GM19193 (cell line): ENCODE results near the gene MTNR1A.

Experiments
- POLR2A ChIP-seq: IDR thresholded peaks from 4 replicates; pipeline ENCODE4 v1.6.1; 2011; ENCODE audit not compliant: insufficient read depth, insufficient read length; ENCODE audit errors: extremely low read depth

MTNR1A gene

DNA sequence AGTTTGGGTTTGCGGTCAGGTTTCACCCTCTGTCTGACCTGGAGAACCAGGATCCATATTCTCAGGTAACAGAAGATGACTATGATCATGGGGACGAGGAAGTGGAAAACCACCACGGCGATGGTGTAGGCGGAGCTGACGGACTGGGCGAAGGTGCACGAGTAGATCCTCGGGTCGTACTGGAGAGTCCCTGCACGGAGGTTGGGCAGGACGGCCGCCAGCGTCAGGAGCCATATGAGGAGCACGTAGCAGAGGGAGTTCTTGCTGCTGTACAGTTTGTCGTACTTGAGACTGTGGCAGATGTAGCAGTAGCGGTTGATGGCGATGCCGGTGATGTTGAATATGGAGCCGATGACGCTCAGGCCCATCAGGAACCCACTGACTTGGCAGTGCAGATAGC is 21.3 kb downstream of the MTNR1A start:
- no peak for TF ChIP-seq POLR2A

GRCh38 chr4:186516287-186516686 is 39.1 kb downstream of the MTNR1A start:
- TF ChIP-seq POLR2A: no peak

GRCh38 chr4:186514271-186514950 is 41.0 kb downstream of the MTNR1A start:
- no peak for TF ChIP-seq POLR2A

DNA sequence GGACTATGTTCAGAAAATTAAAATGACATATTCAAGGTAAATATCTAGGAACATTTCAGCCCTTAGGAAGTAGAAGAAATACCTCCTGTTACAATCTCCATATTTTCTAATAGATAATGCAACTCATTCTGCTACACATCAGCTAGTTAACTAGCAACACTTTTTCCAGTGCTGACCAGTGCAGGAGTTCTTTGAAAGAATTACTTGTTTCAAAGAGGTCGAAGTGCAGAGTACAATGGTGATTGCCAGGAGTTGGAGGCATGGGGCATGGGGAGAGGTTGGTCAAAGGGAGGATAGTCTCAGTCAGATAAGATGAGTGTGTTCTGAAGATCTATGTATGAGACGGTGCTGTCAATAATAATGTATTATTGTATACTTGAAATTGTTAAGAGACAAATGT is 53.1 kb downstream of the MTNR1A start:
- TF ChIP-seq POLR2A: no peak

DNA sequence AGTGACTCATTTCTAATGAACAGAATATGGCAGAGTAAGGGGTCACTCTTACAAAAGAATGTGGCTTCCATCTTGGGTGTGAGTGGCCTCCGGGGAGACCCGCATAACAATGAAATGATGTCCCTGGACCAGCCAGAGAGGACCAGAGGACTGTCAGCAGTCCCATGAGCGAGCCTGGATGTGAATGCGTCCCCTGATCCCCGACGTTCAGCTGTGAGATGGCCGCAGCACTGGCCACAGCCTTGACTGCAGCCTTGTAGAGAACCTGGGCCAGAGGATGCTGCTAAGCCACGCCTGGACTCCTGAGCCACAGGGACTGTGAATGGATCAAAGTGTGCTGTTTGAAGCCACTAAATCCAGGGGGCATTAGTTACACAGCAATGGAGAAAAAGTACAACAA is 53.8 kb downstream of the MTNR1A start:
- TF ChIP-seq POLR2A: no peak

GRCh38 chr4:186500721-186501304 is 54.6 kb downstream of the MTNR1A start:
- TF ChIP-seq POLR2A: no peak

DNA sequence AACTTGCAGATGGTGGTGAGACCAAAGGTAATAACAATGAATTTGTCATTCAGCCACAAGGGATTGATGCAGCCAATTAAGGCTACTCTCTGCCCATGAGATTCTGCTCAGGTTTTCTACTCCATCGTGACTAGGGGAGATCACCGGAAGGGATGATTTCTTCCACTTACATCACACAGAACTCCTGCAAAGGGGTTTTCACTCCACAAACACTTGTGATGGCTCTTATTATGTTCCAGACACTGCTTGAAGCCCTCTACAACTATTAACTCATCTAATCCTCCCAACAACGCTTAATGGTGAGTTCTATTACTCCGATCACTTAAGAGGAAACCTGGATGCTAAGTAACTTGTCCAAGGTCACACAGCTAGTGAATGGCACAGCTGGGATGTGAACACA is 55.9 kb downstream of the MTNR1A start:
- TF ChIP-seq POLR2A: no peak

GRCh38 chr4:186497043-186497442 is 58.3 kb downstream of the MTNR1A start:
- no peak for TF ChIP-seq POLR2A

GRCh38 chr4:186494496-186494895 is 60.9 kb downstream of the MTNR1A start:
- no peak for TF ChIP-seq POLR2A

DNA sequence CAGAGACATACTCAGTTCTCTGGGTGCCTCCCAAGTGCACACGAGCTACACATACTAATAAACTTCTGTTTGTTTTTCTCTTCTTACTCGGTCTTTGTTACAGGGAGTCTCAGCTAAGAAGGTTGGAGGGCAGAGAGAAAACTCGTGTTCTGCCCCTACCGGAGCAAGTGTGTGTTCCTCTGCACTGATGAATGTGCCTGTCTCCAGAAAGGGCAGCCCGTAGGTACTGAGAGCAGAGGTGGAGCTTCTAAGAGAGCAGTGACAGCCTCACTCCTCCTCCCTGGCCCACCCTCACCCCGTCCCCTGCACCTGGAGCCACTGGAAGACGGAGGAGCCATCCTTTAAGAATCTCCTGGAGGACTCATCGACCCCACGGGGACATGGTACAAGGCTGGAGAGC is 67.6 kb downstream of the MTNR1A start:
- no peak for TF ChIP-seq POLR2A

GRCh38 chr4:186486172-186486571 is 69.2 kb downstream of the MTNR1A start:
- TF ChIP-seq POLR2A: no peak

DNA sequence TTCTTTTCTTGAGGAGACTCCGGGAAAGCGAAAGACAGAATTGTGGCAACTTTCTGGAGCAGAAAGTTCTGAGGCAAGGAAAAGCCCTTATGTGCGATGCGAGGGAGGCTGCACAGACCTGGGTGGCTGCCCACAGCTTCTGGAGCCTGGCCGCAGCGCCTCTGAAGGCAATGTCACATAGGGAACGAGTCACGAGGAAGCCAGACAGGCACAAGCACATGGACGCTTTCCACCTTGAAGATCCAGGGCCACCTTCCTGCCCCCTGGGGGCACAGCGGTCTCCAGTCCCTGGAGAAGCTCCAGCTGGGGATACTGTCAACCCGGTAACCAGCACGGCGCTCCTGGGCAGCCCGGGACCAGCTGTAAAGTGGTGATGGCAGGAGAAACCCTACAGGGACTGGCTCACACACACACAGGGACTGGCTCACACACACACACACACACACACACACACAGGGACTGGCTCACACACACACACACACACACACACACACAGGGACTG is 69.8 kb downstream of the MTNR1A start:
- no peak for TF ChIP-seq POLR2A

DNA sequence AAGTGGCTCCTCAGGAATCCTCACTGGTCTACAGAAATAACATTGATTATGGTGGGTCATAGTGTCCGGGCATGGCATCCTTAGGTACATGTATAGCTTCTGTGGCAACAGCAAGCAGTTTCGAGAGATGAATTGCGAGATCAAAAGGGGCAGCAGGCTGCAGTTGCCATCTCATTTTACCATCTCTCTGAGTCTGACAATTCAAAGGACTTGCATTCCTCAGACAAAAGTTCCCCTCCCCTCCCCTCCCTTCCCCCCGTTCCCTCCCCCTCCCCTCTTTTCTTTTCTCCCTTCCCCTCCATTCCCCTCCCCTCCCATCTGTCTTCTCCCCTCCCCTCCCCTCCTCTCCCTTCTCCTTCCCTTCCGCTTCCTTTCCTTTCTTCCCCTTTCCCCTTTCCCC is 70.2 kb downstream of the MTNR1A start:
- TF ChIP-seq POLR2A: no peak

- TF ChIP-seq POLR2A: no peak
These were observed 71.7 kb downstream of the MTNR1A start for GRCh38 chr4:186483656-186484055.
